GM18508 (cell line): Measurements from ENCODE around the gene LIPT1.
A peak's percentile ranks its signal among the peaks of the same experiment; 100 is the strongest.
"Not testable (repeated sequence)": the region's sequence is repeated elsewhere in the genome, so short reads cannot be mapped to it uniquely, and the experiment has no call there.

Experiments
- ATAC-seq: cut with Tn5 transposase; IDR thresholded peaks from one replicate; pipeline ENCODE4 v1.9.1; 2021; ENCODE audit warnings: moderate number of reproducible peaks; ENCODE audit not compliant: insufficient read depth, unreplicated experiment

The LIPT1 gene

DNA sequence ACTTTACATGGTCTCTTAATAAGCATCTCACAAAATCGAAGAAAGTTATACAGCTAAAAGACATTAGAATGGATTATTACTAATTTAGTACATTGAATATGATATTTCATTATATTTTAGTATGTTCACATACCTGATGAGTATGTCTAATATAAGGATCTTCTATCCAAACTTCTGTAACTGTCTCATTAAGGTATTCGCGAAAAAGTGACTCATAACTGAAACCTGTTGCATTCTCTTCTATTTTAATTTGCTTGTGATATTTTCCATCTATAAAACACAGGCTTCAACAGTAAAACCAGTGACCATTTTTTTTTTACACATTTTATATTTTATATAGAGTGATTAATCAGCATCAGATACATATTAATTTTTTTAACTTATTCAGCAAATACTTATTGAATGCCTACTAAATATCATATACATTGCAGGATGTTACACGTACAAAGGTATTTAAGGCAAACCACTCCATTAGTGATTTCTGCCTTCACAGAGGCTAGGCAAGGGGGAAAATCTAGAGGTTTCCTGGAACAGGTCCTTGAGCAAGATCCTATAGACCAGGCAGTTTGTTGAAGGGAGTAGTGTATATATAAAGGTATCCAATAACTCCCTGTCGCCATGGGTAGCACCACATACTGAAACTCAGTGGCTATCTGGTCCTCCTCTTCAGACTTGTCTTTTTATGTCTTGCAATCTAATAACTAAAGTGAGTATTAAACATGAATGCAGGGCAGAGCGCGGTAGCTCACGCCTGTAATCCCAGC is 16.8 kb downstream of the LIPT1 start:
- no peak for ATAC-seq

DNA sequence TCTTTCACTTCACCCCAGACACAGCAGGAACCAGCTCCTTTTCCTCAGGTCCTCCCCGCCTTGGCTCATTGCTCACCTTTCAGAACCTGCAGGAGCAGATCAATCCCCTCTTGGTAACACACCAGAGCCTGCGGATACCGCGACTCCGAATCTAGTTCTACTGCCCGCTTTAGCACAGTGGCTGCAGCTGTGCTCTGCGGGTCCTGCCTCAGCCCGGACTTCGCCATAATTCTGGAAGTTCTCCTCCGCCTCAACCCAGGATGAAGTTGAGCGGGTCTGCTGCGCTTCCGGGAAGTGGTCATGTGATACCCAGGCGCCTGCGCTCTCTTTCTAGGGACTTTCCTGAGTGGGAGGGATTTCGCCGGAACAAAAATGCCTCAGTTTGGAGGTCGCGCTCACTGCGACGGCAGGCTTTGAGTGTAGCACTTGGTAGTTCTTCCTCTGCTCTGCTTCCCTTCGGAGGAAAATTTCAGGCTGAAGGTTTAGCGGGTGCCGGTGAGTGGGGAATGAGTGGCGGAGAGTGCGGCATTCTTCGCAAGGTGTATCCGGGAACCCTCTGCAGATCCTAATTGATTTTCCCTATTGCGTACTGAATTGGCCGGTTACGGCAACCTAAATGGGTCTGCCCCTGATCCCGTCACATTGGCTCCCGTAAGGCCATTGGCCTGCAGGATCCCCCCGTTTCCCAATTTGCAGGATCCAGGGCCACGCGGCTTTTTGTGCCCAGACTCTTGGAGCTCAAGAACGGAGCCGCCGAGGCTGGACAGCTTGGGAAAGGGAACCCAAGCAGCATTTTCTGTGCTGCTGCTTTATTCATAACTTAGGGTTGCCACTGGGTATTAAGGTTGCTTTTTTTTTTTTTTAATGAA is 26.2 kb downstream of the LIPT1 start, which contains the start of the genes MITD1 and MRPL30:
Gene MITD1 (minus strand): TSS at position 304 of the 869 bp plus-strand sequence. CDS start 77 bp downstream, at position 227.
Gene MRPL30 (plus strand): TSS at position 430 of the 869 bp plus-strand sequence. CDS start 5,020 bp downstream, outside the sequence.
- ATAC-seq, result peak; percentile 88

DNA sequence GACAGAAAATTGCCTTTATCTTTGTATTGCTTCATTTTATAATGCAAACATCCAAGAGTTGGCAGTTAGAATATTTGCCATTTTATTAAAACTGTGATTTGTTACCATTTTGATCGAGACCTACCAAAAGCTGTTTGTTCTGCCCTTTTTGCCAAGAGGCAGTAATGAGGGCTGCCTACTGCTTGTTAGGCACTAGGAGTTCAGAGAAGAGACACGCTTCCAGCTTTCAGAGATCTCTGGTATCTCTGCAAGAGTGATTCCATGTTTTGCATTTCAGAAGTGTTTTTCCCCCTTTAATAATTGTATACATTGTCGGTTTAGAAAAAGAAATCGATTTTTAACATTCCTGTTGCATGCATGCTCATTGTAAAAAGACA is 26.8 kb downstream of the LIPT1 start:
- no peak for ATAC-seq

GRCh38 chr2:99183025-99183424 is 28.3 kb downstream of the LIPT1 start:
- ATAC-seq, result no peak

DNA sequence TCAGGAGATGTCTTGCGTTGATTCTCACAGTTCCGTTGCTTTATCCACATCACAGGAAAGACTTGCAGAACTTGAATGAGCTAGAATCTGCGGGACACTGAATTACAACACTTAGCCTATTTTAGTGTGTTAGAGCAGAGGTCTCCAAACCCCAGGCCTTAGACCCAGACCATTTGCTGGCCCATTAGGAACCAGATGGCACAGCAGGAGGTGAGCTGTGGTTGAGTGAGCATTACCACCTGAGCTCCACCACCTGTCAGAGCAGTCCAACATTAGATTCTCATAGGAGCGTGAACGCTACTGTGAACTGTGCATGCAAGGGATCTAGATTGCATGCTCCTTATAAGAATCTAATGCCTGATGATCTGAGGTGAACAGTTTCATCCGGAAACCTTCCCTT is 30.0 kb downstream of the LIPT1 start:
- ATAC-seq, result no peak

DNA sequence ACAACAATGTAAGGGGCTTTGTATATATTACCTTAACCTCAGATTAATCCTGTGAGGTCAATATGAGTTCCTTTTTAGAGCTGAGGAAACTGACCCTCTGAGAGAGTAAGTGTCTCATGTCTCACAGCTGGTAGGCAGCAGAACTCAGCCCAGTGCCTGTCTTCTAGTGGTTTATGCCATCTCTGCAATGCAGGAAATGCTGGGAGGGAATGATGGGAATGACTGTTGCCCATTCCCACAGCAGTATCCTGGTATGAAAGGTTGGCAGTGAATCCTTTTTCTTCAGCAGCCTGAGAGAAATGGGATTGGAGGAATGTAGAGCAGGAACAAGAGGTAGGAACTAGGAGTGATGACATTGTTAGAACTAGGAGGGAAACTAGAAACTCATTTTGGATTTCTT is 32.2 kb downstream of the LIPT1 start:
- no peak for ATAC-seq

DNA sequence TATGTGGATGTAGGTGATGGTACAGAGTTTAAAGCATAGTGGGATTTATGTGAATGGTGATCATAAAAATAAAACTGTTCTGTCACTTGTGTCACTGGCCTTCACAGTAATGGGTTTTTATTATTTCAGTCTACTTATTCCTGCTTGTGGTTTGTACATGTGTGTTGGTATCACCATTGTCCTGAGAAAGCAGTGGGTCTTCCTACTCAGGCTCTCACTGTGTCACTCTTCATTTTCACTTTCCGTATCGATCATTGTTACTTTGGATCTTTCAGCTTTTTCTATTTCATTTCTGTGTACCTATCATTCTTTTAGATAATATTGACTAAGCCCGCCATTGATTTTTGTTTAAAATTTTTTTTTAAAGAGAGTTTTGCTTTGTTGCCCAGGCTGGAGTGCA is 33.6 kb downstream of the LIPT1 start:
- ATAC-seq, result no peak

DNA sequence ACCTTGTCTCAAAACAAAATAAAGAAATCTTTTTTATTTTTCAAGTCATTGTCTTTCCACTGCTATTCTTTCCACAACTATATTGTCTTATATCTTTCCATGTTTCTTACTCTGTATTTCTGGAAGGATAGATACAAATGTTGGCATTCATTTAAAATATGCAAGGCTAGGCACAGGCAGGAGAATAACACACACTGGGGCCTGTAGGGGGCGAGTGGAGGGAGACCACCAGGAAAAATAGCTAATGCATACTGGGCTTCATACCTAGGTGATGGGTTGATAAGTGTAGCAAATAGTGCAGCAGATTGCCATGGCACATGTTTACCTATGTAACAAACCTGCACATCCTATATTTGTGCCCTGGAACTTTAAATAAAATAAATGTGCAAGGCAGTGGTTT is 35.8 kb downstream of the LIPT1 start:
- no peak for ATAC-seq

GRCh38 chr2:99192364-99192763 is 37.6 kb downstream of the LIPT1 start:
- ATAC-seq, result not testable (repeated sequence)

GRCh38 chr2:99198103-99198841 is 43.5 kb downstream of the LIPT1 start:
- ATAC-seq, result no peak

DNA sequence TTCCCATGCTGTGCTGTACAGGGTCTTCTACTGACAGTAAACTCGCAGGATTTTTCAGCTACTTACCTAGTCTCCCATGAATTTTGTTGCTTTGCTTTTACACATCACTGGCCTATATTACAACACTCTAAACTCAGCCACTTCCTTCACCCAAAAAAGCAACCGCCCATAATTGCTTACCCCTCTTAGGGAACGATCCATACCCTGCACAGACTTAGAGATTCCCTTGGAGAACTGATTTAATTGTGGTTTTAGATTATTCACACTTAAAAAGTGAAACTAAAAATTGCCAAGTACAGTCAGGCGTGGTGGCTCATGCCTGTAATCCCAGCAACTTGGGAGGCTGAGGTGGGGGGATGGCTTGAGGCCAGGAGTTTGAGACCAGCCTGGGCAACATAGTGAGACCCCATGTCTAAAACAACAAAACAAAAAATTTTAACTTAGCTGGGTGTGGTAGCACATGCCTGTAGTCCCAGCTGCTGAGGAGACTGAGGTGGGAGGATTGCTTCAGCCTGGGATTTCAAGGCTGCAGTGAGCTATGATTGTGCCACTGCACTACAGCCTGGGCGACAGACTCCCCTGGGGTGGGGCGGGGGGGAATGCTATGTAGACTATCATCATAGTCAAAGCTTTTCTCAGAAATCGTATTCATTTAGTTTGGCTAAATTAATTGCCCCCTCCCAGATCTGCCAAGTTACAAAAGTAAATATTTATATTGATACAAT is 45.5 kb downstream of the LIPT1 start:
- no peak for ATAC-seq

DNA sequence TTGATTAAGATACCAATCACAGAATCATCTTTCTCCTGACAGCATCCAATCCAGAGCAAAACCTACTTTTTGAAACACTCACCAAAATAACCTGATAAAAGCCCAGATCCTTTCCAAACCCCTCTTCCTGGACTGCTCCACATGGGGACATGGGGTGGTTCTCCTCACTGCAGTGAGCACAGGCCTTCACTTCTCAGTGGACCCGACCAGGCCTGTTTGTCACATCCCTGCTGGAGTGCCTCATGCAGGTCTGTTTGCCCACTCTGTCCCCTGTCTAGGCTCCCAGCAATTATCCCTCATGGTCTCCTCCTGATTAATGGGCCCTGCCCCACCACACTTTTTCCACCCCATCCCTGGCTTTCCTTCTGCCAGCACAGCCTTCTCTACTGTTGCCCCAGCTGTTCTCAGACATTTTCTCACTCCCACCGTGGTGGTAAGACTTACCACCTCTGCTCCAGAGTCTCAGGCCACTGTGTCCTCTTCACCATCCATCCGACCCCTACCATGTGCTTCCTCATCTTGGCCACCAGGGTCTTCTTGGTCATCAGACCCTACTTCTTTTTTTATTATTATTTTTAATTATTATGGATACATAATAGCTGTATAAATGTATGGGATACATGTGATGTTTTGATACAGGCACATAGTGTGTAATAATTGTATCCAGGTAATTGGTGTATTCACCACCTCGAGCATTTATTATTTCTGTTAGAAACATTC is 47.4 kb downstream of the LIPT1 start:
- no peak for ATAC-seq

- ATAC-seq, result no peak
Observed at GRCh38 chr2:99205491-99205890, 50.7 kb downstream of the LIPT1 start.
